ENCODE results near the gene RAMACL.
"Not testable (repeated sequence)": the region's sequence is repeated elsewhere in the genome, so short reads cannot be mapped to it uniquely, and the experiment has no call there.

Gene RAMACL

GRCh38 chr6:166554316-166554715 is 32.2 kb downstream of the RAMACL start:
- DNase-seq, result no peak

GRCh38 chr6:166553563-166554271 is 32.8 kb downstream of the RAMACL start:
- DNase-seq, result no peak

GRCh38 chr6:166552600-166552999 is 33.9 kb downstream of the RAMACL start:
- DNase-seq, result no peak

- DNase-seq, result no peak
Observed at GRCh38 chr6:166551754-166552495, 34.6 kb downstream of the RAMACL start.

GRCh38 chr6:166546653-166547052 is 39.8 kb downstream of the RAMACL start:
- no peak for DNase-seq

- DNase-seq, result no peak
Observed at GRCh38 chr6:166545156-166546034, 41.1 kb downstream of the RAMACL start.

GRCh38 chr6:166544296-166544605 is 42.2 kb downstream of the RAMACL start:
- no peak for DNase-seq

GRCh38 chr6:166543603-166544295 is 42.7 kb downstream of the RAMACL start:
- no peak for DNase-seq

GRCh38 chr6:166542580-166542912 is 43.9 kb downstream of the RAMACL start:
- no peak for DNase-seq

- DNase-seq, result peak; percentile 18
Observed at GRCh38 chr6:166541876-166542579, 44.5 kb downstream of the RAMACL start.

- DNase-seq, result no peak
Observed at GRCh38 chr6:166541366-166541765, 45.1 kb downstream of the RAMACL start.

GRCh38 chr6:166540631-166541331 is 45.7 kb downstream of the RAMACL start:
- DNase-seq, result peak; percentile 81

GRCh38 chr6:166539543-166539942 is 46.9 kb downstream of the RAMACL start:
- DNase-seq, result no peak

- DNase-seq, result not testable (repeated sequence)
Observed at GRCh38 chr6:166539011-166539385, 47.5 kb downstream of the RAMACL start.

- DNase-seq, result no peak
Observed at GRCh38 chr6:166538297-166539010, 48.0 kb downstream of the RAMACL start.

GRCh38 chr6:166534658-166535406 is 51.6 kb downstream of the RAMACL start:
- DNase-seq, result no peak

- DNase-seq, result no peak
Observed at GRCh38 chr6:166533205-166533824, 53.2 kb downstream of the RAMACL start.

Data from inflammatory macrophage treated with lipopolysaccharide for 4 hours (primary cell).